ENCODE data around the gene RIC8B.

RIC8B gene

DNA sequence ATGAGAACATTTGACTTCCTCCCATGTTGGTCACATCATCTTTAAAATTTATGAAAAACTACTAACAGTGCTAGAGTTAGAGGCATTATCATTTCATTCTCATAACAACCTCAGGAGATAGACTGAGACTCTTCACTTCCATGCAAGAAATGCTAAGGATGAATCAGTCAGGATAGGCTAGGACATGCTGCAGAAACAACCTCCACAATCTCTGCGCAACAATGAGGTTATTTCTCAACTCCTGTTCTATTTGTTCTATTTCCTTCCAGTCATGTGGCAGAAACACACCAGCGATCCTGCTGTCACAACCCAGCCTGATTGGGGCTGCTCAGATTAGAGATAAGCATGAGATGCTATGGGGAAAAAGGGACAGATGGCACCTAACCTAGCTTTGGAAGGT, 132.2 kb downstream of the RIC8B start:
- H3K4me2 ChIP-seq (ENCODE audit: low read length, poor library complexity, severe bottlenecking): no peak overlapping the region
- no peaks in the 10 kb centered on the region for H3K79me1 ChIP-seq (replicated peaks; ENCODE audit: low read length, poor library complexity, severe bottlenecking)
- H2BK5ac ChIP-seq (ENCODE audit: low read depth, low read length, poor library complexity, severe bottlenecking): no peak overlapping the region
- H3K36me3 ChIP-seq (ENCODE audit: control insufficient read depth in 1 of 2, insufficient read depth in 2 of 2, low read depth in 1 of 2, low read length in 2 of 2): no peaks in the 10 kb centered on the region
- peaks cover 8 to 24% of the 10 kb centered on the region in 2 experiments for H3K27me3 ChIP-seq (ENCODE audit: control insufficient read depth in 1 of 2, insufficient read depth in 1 of 2, low read length in 2 of 2)
- H3K4me1 ChIP-seq (ENCODE audit: control insufficient read depth, insufficient read depth, low read depth, low read length): peaks cover 5% of the 10 kb centered on the region
- no peak overlapping the region for H2AFZ ChIP-seq (ENCODE audit: low read depth, low read length)
- no peak overlapping the region for H3K4me3 ChIP-seq (ENCODE audit: insufficient read depth in 1 of 2, low read depth in 1 of 2, low read length in 2 of 2)
- H3K23ac ChIP-seq (ENCODE audit: low read length in 2 of 2): no peak overlapping the region
- no peak overlapping the region for H2AK5ac ChIP-seq (ENCODE audit: low read length, severe bottlenecking)
- no peak overlapping the region for H3K9ac ChIP-seq (ENCODE audit: low read length)
- no peak overlapping the region for H4K91ac ChIP-seq (ENCODE audit: low read length)
- H2BK120ac ChIP-seq (ENCODE audit: low read depth, low read length): no peak overlapping the region
- H3K9me3 ChIP-seq (ENCODE audit: control insufficient read depth, low read length): no peaks in the 10 kb centered on the region
- WGBS: 88% methylated on average over 2 of the region's 2 CpGs
- no peak overlapping the region for H2BK12ac ChIP-seq (ENCODE audit: low read length in 2 of 2)
- no peak overlapping the region for H2BK15ac ChIP-seq (ENCODE audit: low read depth, poor library complexity, severe bottlenecking)
- H3K27ac ChIP-seq (ENCODE audit: low read length, poor library complexity, severe bottlenecking): no peak overlapping the region
- H3K4ac ChIP-seq (ENCODE audit: low read depth in 1 of 2, low read length in 2 of 2): no peak overlapping the region
- no peak for DNase-seq
- H4K8ac ChIP-seq (ENCODE audit: low read length): no peak overlapping the region
- no peak overlapping the region for H3K18ac ChIP-seq (ENCODE audit: low read depth in 1 of 2, low read length in 2 of 2)
- H3K14ac ChIP-seq (ENCODE audit: low read length in 2 of 2): no peak overlapping the region

DNA sequence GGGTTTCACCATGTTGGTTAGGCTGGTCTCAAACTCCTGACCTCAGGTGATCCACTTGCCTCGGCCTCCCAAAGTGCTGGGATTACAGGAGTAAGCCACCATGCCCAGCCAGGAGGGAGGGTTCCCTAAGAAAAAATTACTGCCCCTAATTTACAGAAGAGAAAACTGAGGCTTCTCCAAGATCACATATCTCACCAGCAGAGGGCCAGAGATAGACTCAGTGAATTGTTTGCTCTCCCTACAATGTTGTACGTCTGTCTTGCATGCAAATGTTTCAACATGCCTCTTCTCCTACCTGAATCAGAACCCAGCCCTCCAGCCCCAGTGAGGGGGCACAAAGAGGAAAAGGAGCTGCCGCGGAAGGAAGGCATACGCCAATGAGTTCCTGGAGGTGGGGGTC, 132.9 kb downstream of the RIC8B start:
- Histone ChIP-seq H2BK5ac (ENCODE audit: low read depth, low read length, poor library complexity, severe bottlenecking) (no peak overlapping the region), H3K4ac (ENCODE audit: low read depth in 1 of 2, low read length in 2 of 2) (no peak overlapping the region), H3K4me2 (ENCODE audit: low read length, poor library complexity, severe bottlenecking) (no peak overlapping the region), H3K23ac (ENCODE audit: low read length in 2 of 2) (peak overlapping the region in 1 of 2 experiments; percentile 60), H3K9ac (ENCODE audit: low read length) (no peak overlapping the region), H3K36me3 (ENCODE audit: control insufficient read depth in 1 of 2, insufficient read depth in 2 of 2, low read depth in 1 of 2, low read length in 2 of 2) (no peaks in the 10 kb centered on the region), H3K4me3 (ENCODE audit: insufficient read depth in 1 of 2, low read depth in 1 of 2, low read length in 2 of 2) (no peak overlapping the region), H3K27ac (ENCODE audit: low read length, poor library complexity, severe bottlenecking) (no peak overlapping the region), H4K91ac (ENCODE audit: low read length) (no peak overlapping the region), H2BK120ac (ENCODE audit: low read depth, low read length) (no peak overlapping the region), H3K79me1 (replicated peaks; ENCODE audit: low read length, poor library complexity, severe bottlenecking) (no peaks in the 10 kb centered on the region), H2AK5ac (ENCODE audit: low read length, severe bottlenecking) (no peak overlapping the region), H2BK15ac (ENCODE audit: low read depth, poor library complexity, severe bottlenecking) (no peak overlapping the region), H2BK12ac (ENCODE audit: low read length in 2 of 2) (no peak overlapping the region), H3K14ac (ENCODE audit: low read length in 2 of 2) (no peak overlapping the region), H3K9me3 (ENCODE audit: control insufficient read depth, low read length) (no peaks in the 10 kb centered on the region), H3K18ac (ENCODE audit: low read depth in 1 of 2, low read length in 2 of 2) (no peak overlapping the region), H3K4me1 (ENCODE audit: control insufficient read depth, insufficient read depth, low read depth, low read length) (peaks cover 5% of the 10 kb centered on the region), H4K8ac (ENCODE audit: low read length) (no peak overlapping the region), H3K27me3 (ENCODE audit: control insufficient read depth in 1 of 2, insufficient read depth in 1 of 2, low read length in 2 of 2) (peaks cover 5 to 24% of the 10 kb centered on the region in 2 experiments), H2AFZ (ENCODE audit: low read depth, low read length) (no peak overlapping the region)
- DNase-seq: no peak
- 81% methylated on average over 5 of the region's 5 CpGs for WGBS

DNA sequence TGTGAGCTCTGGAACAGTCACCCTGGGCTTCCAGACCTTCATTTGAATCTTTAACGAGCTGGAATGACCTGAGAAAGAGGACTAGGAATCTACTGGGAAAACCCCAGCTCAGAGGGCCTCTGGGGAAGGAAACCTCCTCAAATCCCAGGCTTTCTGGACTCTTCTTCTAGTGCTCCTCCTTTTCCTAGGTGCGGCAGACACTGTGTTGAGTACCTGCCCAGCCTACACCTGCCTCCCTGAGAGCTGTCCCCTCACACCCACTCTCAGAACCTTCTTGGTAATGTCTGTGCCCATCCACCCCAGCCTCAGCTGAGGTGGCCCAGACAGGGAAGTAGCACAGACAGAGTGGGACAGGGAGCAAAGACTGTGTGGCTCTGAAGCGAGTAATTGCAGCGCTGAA, 133.4 kb downstream of the RIC8B start:
- no peak overlapping the region for H3K9ac ChIP-seq (ENCODE audit: low read length)
- H2BK120ac ChIP-seq (ENCODE audit: low read depth, low read length): no peak overlapping the region
- H3K4me1 ChIP-seq (ENCODE audit: control insufficient read depth, insufficient read depth, low read depth, low read length): peaks cover 5% of the 10 kb centered on the region
- no peak overlapping the region for H4K8ac ChIP-seq (ENCODE audit: low read length)
- H2BK12ac ChIP-seq (ENCODE audit: low read length in 2 of 2): no peak overlapping the region
- no peak overlapping the region for H3K4ac ChIP-seq (ENCODE audit: low read depth in 1 of 2, low read length in 2 of 2)
- H2AK5ac ChIP-seq (ENCODE audit: low read length, severe bottlenecking): no peak overlapping the region
- peak overlapping the region in 1 of 2 experiments; percentile 60 for H3K23ac ChIP-seq (ENCODE audit: low read length in 2 of 2)
- H3K79me1 ChIP-seq (replicated peaks; ENCODE audit: low read length, poor library complexity, severe bottlenecking): no peaks in the 10 kb centered on the region
- no peak overlapping the region for H3K18ac ChIP-seq (ENCODE audit: low read depth in 1 of 2, low read length in 2 of 2)
- peaks cover 5 to 24% of the 10 kb centered on the region in 2 experiments for H3K27me3 ChIP-seq (ENCODE audit: control insufficient read depth in 1 of 2, insufficient read depth in 1 of 2, low read length in 2 of 2)
- H3K9me3 ChIP-seq (ENCODE audit: control insufficient read depth, low read length): no peaks in the 10 kb centered on the region
- no peak overlapping the region for H2BK5ac ChIP-seq (ENCODE audit: low read depth, low read length, poor library complexity, severe bottlenecking)
- H2AFZ ChIP-seq (ENCODE audit: low read depth, low read length): no peak overlapping the region
- no peak overlapping the region for H3K4me2 ChIP-seq (ENCODE audit: low read length, poor library complexity, severe bottlenecking)
- no peak overlapping the region for H2BK15ac ChIP-seq (ENCODE audit: low read depth, poor library complexity, severe bottlenecking)
- 77% methylated on average over 4 of the region's 4 CpGs for WGBS
- H3K4me3 ChIP-seq (ENCODE audit: insufficient read depth in 1 of 2, low read depth in 1 of 2, low read length in 2 of 2): no peak overlapping the region
- DNase-seq: no peak
- no peaks in the 10 kb centered on the region for H3K36me3 ChIP-seq (ENCODE audit: control insufficient read depth in 1 of 2, insufficient read depth in 2 of 2, low read depth in 1 of 2, low read length in 2 of 2)
- H4K91ac ChIP-seq (ENCODE audit: low read length): no peak overlapping the region
- H3K14ac ChIP-seq (ENCODE audit: low read length in 2 of 2): peak overlapping the region in 1 of 2 experiments; percentile 77
- no peak overlapping the region for H3K27ac ChIP-seq (ENCODE audit: low read length, poor library complexity, severe bottlenecking)

DNA sequence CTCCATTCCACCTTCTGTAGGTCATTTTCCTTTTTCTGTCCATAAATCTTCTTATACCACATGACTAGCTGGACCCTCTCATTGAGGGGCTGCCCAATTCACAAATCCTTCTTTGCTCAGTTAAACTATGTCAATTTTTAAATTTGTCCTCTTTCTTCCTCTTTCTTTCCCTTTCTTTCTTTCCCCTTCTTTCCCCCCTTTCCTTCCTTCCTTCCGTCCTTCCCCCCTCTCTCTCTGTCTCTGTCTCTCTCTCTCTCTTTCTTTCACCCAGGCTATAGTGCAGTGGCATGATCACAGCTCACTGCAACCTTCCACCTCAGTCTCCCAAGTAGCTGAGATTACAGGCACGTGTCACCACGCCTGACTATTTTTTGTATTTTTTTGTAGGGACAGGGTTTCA, 134.1 kb downstream of the RIC8B start:
- Histone ChIP-seq H2BK15ac (ENCODE audit: low read depth, poor library complexity, severe bottlenecking) (no peak overlapping the region), H3K79me1 (replicated peaks; ENCODE audit: low read length, poor library complexity, severe bottlenecking) (no peaks in the 10 kb centered on the region), H2BK12ac (ENCODE audit: low read length in 2 of 2) (no peak overlapping the region), H4K91ac (ENCODE audit: low read length) (no peak overlapping the region), H3K9ac (ENCODE audit: low read length) (no peak overlapping the region), H3K4me1 (ENCODE audit: control insufficient read depth, insufficient read depth, low read depth, low read length) (peaks cover 2% of the 10 kb centered on the region), H3K27me3 (ENCODE audit: control insufficient read depth in 1 of 2, insufficient read depth in 1 of 2, low read length in 2 of 2) (peaks cover 5 to 26% of the 10 kb centered on the region in 2 experiments), H2BK5ac (ENCODE audit: low read depth, low read length, poor library complexity, severe bottlenecking) (no peak overlapping the region), H3K14ac (ENCODE audit: low read length in 2 of 2) (no peak overlapping the region), H3K4me3 (ENCODE audit: insufficient read depth in 1 of 2, low read depth in 1 of 2, low read length in 2 of 2) (no peak overlapping the region), H2AK5ac (ENCODE audit: low read length, severe bottlenecking) (no peak overlapping the region), H3K27ac (ENCODE audit: low read length, poor library complexity, severe bottlenecking) (no peak overlapping the region), H3K36me3 (ENCODE audit: control insufficient read depth in 1 of 2, insufficient read depth in 2 of 2, low read depth in 1 of 2, low read length in 2 of 2) (no peaks in the 10 kb centered on the region), H2AFZ (ENCODE audit: low read depth, low read length) (no peak overlapping the region), H3K4ac (ENCODE audit: low read depth in 1 of 2, low read length in 2 of 2) (no peak overlapping the region), H3K4me2 (ENCODE audit: low read length, poor library complexity, severe bottlenecking) (no peak overlapping the region), H4K8ac (ENCODE audit: low read length) (no peak overlapping the region), H3K9me3 (ENCODE audit: control insufficient read depth, low read length) (no peaks in the 10 kb centered on the region), H2BK120ac (ENCODE audit: low read depth, low read length) (no peak overlapping the region), H3K18ac (ENCODE audit: low read depth in 1 of 2, low read length in 2 of 2) (no peak overlapping the region), H3K23ac (ENCODE audit: low read length in 2 of 2) (no peak overlapping the region)
- 93% methylated on average over 3 of the region's 3 CpGs for WGBS
- no peak for DNase-seq

All from mesenchymal stem cell (in vitro differentiated cells and primary cell).